ENCODE results near the gene GEMIN2.

GRCh38 chr14:39154594-39155189 lies 40.6 kb downstream of the GEMIN2 start:
- TF ChIP-seq CTCF (IDR thresholded peaks at IDR 0.05) (no peak), POLR2A (IDR thresholded peaks at IDR 0.05) (no peak), POLR2AphosphoS5 (IDR thresholded peaks at IDR 0.05; ENCODE audit: insufficient read depth in 1 of 2, low read depth in 1 of 2) (no peak)
